Cardiac muscle cell (in vitro differentiated cells and primary cell): ENCODE data around the gene RTTN. TPM values are rescaled to one million over a fixed set of nuclear protein-coding genes. Genes with fewer than 3 reads are reported as not detected.

Source experiments
- DNase-seq, 2 donors: peaks; one replicate each; pipeline versions ENCODE4 v3.0.0 to v3.0.0-alpha.2; 2010 to 2017; ENCODE audit warnings: low read depth in 1 of 2, low spot score in 1 of 2
- H3K27ac ChIP-seq: fragments of 200-600 bp; sonication (generic); 2 replicates; pipeline ENCODE4 v1.5.1; 2016
- H3K27me3 ChIP-seq: fragments of 200-600 bp; sonication (generic); 2 replicates; pipeline ENCODE4 v1.6.0; 2016; ENCODE audit warnings: control low read depth
- H3K36me3 ChIP-seq: fragments of 200-600 bp; sonication (generic); 2 replicates; pipeline ENCODE4 v1.5.1; 2016; ENCODE audit warnings: control low read depth
- H3K4me1 ChIP-seq: fragments of 200-600 bp; sonication (generic); 2 replicates; pipeline ENCODE4 v1.8.1; 2017; ENCODE audit warnings: low read depth, mild to moderate bottlenecking, mixed run types
- H3K4me3 ChIP-seq: fragments of 200-600 bp; sonication (generic); 2 replicates; pipeline ENCODE4 v1.5.1; 2016; ENCODE audit warnings: mild to moderate bottlenecking
- H3K9me3 ChIP-seq: fragments of 200-600 bp; sonication (generic); 2 replicates; pipeline ENCODE4 v1.5.1; 2017; ENCODE audit warnings: low read depth, mild to moderate bottlenecking, control low read depth
- CTCF ChIP-seq: IDR thresholded peaks from 2 replicates; pipeline ENCODE4 v1.5.1; 2012; ENCODE audit warnings: low read depth, mild to moderate bottlenecking, low read length
- polyA plus RNA-seq: library from polyadenylated mRNA; unstranded; fragments of >200 nt; fragmentation: Nextera tagmentation; extraction: Ambion mirVana; gene quantifications from 2 replicates; pipeline ENCODE4 v1.2.1, GENCODE V29; 2016
- total RNA-seq: library from RNA; depleted of rRNA; stranded (reverse); fragments of >200 nt; gene quantifications from 2 replicates; pipeline ENCODE4 v1.2.3, GENCODE V29; 2016

The RTTN gene
- total and polyA plus RNA-seq, 2 experiments from 2014 or later, result 4.7 to 21.7 TPM

- DNase-seq, result no peak
- H3K9me3 ChIP-seq, result no peaks in the 10 kb centered on the region
- H3K27me3 ChIP-seq, result no peaks in the 10 kb centered on the region
- no peak overlapping the region for H3K27ac ChIP-seq
- H3K4me3 ChIP-seq, result no peak overlapping the region
- H3K4me1 ChIP-seq, result no peaks in the 10 kb centered on the region
- TF ChIP-seq CTCF, result no peak
- peaks cover 3% of the 10 kb centered on the region for H3K36me3 ChIP-seq
Observed at GRCh38 chr18:70089858-70090257, 115.6 kb downstream of the RTTN start.

DNA sequence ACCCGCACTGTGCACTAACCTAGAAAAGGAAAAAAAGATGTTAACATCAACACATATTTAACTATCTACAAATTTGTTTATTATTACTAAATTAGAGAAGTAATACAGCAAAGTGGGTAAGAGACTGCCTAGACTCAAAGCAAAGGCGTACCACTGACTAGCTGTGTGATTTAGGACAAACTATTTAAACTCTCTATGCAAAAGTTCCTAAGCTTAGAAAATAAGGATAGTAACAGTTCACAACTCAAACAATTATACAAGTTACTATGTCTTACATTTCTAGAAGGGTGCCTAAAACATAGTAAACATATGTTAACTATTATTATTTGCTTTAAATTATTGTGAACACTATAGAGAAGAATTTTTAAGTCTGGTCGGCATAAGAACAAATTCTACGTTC lies 119.4 kb downstream of the RTTN start:
- H3K36me3 ChIP-seq, result peaks cover 3% of the 10 kb centered on the region
- no peak overlapping the region for H3K4me3 ChIP-seq
- no peak overlapping the region for H3K27ac ChIP-seq
- no peak for TF ChIP-seq CTCF
- H3K9me3 ChIP-seq, result no peaks in the 10 kb centered on the region
- H3K4me1 ChIP-seq, result no peaks in the 10 kb centered on the region
- H3K27me3 ChIP-seq, result no peaks in the 10 kb centered on the region
- DNase-seq, result no peak

DNA sequence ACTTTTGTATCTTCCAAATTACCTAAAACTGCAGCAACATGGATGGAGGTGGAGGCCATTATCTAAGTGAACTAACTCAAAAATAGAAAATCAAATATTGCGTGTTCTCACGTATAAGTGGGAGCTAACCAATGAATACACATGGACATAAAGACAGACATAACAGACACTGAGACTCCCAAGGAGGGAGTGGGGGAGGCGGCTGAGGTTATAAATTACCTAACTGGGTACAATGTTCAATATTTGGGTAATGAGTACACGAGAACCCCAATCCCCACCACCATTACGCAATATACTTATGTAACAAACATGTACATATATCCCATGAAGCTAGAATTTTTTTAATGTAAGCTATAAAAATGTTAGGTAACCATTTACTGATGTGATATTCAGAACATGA lies 119.8 kb downstream of the RTTN start:
- no peaks in the 10 kb centered on the region for H3K27me3 ChIP-seq
- no peaks in the 10 kb centered on the region for H3K4me1 ChIP-seq
- no peak overlapping the region for H3K4me3 ChIP-seq
- no peak for TF ChIP-seq CTCF
- H3K9me3 ChIP-seq, result no peaks in the 10 kb centered on the region
- H3K36me3 ChIP-seq, result peaks cover 3% of the 10 kb centered on the region
- H3K27ac ChIP-seq, result no peak overlapping the region
- DNase-seq, result no peak

GRCh38 chr18:70082430-70082829 lies 123.1 kb downstream of the RTTN start:
- Histone ChIP-seq H3K4me1 (no peaks in the 10 kb centered on the region), H3K36me3 (no peaks in the 10 kb centered on the region), H3K27me3 (no peaks in the 10 kb centered on the region), H3K4me3 (no peak overlapping the region), H3K9me3 (no peaks in the 10 kb centered on the region), H3K27ac (no peak overlapping the region)
- DNase-seq, result no peak
- TF ChIP-seq CTCF, result no peak

DNA sequence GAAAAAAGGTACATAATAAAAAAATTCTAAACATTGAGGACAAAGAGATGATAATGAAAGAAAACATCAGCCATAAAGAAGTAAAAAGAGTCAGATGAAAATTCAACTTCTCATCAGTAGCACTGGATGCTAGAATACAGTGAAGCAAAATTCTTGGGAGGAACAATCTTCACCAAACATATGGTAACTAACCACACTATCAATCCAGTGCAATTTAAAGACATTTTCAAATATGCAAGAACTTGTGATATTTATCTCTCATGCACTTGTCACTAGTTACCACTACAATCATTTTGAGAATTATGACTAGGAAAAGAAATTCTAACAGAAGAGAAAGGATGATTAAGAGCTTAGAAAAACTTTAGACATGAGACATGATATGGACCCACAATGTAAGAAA lies 127.4 kb downstream of the RTTN start:
- H3K4me1 ChIP-seq, result no peaks in the 10 kb centered on the region
- DNase-seq, result no peak
- no peak overlapping the region for H3K4me3 ChIP-seq
- no peaks in the 10 kb centered on the region for H3K27me3 ChIP-seq
- no peaks in the 10 kb centered on the region for H3K9me3 ChIP-seq
- H3K27ac ChIP-seq, result no peak overlapping the region
- TF ChIP-seq CTCF, result no peak
- no peaks in the 10 kb centered on the region for H3K36me3 ChIP-seq

- DNase-seq, result peak in 1 of 2 donors; percentile 8
- no peaks in the 10 kb centered on the region for H3K9me3 ChIP-seq
- no peaks in the 10 kb centered on the region for H3K4me1 ChIP-seq
- H3K27me3 ChIP-seq, result no peaks in the 10 kb centered on the region
- peak; percentile 29 for TF ChIP-seq CTCF
- H3K27ac ChIP-seq, result no peak overlapping the region
- H3K36me3 ChIP-seq, result no peaks in the 10 kb centered on the region
- no peak overlapping the region for H3K4me3 ChIP-seq
Observed at GRCh38 chr18:70075906-70076305, 129.6 kb downstream of the RTTN start.
